H1 (cell line): Measurements from ENCODE around the gene CUBN. TPM values are rescaled to one million over a fixed set of nuclear protein-coding genes. Genes with fewer than 3 reads are reported as not detected.

Experiments
- CHD7 ChIP-seq: fragments of 300-600 bp; sonication (generic); IDR thresholded peaks from 2 replicates; pipeline ENCODE4 v1.7.1; 2012; ENCODE audit warnings: low read length, moderate library complexity, mild to moderate bottlenecking, inconsistent platforms; ENCODE audit not compliant: insufficient replicate concordance
- KDM1A ChIP-seq: fragments of 200-600, 300-600 bp; sonication (generic); IDR thresholded peaks from 2 replicates; pipeline ENCODE4 v1.7.1; 2016; ENCODE audit warnings: mild to moderate bottlenecking, low read length, borderline replicate concordance
- polyA plus RNA-seq, 7 experiments: library from polyadenylated mRNA; depleted of rRNA in 3 of 7; stranded (reverse) in 5 of 7; unstranded in 2 of 7; fragments of >200 nt in 5 of 7; fragments of 200-250 nt in 2 of 7; gene quantifications; 1 replicate in 5 of 7; 2 replicates in 1 of 7; 4 replicates in 1 of 7; pipeline versions ENCODE4 v1.2.1 to v1.2.3, GENCODE V29; 2011 to 2013; ENCODE audit warnings: missing spikeins in 2 of 7, mixed read lengths in 2 of 7
- total RNA-seq: library from RNA; stranded (reverse); fragmentation: NEBNext Ultra II Directional; extraction: Animal tissue kit (Norgen Biotek cat#: 25700); gene quantifications from 2 replicates; pipeline ENCODE4 v1.2.1, GENCODE V29; 2021

Gene CUBN
- total and polyA plus RNA-seq, 2 of the 8 experiments (the other 6 are each of a cell fraction or from before 2014, with no cell fraction given): 0.04 to 0.08 TPM

- TF ChIP-seq CHD7 (no peak), KDM1A (no peak)
These were observed 106.0 kb downstream of the CUBN start (continued) for GRCh38 chr10:17023386-17024298.
